ENCODE measurements around the gene GRIN2C.

Gene GRIN2C

DNA sequence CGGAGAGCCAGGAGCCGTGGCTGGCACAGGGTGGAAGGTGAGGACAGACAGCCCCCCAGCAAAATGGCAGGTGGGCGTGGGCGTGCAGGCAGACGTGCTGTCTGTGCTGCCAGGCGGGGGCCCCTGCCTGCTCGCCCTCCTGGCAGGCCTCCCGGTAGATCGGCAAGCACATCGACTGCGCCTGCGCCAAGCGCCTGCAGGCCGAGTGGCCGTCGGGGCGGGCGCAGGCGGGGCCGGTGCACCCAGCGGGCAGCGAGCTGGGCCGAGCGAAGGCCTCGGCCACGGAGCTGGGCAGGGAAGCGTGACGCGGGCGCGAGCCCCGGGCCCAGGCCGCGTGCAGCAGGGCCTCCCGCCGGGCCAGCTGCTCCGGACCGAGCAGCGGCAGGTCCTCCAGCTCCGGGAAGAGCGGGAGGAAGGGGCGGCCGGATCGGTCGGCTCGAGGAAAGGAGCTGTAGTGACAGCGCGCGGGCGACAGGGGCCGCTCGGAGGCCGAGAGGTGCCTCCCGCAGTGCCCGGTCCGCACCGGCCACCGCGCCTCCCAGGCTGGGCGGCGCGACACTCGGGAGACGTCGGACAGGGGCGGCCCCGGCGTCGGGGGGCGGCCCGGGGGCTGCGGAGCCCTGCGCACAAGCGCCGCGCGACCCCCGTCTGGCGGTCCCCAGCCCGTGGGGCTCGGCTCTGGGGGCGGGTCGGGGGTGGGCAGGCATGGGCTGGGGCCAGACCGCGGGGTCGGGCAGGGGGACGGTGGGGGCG lies 16.9 kb downstream of the GRIN2C start:
- peak; percentile 81 for DNase-seq

DNA sequence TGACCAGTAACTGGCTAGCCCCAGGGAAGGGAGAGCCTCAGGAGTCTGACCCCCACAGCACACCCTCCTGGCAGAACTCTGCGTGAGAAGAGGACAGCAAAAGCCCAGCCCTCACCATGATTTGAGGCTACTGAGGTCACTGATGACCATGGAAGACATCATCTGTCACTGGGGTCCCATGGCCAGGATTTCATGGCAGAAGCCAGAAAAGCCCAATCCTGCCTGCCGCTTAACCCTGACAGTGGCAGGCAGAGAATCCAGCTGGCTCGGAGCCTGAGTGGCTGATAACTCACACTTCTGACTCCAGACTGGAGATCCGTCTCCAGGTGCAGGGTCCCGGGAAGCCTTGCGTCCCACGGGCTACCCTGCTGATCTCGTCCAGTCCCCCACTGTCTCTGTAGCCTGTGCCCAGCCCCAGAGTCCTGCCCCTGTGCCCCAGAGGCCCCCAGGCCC lies 17.5 kb downstream of the GRIN2C start:
- DNase-seq = peak; percentile 25

DNA sequence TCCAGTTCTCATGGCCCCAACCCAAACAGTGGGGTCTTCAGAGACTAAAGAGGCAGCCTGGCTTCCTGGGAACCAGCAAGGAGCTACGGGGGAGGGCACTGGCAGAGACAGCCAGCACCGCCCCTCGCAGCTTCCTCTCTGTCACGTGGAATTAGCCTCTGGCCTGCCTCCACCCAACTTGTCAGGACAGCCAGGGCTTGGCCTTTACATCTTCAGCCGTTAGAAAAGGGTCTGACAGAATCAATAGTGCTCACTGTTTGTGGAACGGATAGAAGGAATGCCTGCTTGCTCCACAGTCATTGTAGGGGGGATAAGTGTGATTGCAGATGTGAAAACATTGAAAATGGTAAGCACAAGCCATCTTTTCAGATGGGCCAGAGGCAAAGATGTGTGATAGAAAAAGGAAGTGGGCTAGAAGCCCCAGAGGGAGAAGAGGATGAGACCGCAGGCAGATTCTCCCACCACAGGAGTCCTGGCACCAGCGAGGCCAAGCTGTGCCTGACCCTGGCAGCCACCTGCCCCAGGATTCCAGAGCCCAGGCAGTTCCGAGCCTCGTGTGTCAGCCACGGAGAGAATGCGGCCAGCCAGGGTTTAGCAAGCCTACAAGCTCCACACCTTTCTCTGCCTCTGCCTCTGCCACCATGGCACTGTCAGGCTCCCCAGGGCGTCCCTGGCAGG lies 18.6 kb downstream of the GRIN2C start:
- DNase-seq = no peak

DNA sequence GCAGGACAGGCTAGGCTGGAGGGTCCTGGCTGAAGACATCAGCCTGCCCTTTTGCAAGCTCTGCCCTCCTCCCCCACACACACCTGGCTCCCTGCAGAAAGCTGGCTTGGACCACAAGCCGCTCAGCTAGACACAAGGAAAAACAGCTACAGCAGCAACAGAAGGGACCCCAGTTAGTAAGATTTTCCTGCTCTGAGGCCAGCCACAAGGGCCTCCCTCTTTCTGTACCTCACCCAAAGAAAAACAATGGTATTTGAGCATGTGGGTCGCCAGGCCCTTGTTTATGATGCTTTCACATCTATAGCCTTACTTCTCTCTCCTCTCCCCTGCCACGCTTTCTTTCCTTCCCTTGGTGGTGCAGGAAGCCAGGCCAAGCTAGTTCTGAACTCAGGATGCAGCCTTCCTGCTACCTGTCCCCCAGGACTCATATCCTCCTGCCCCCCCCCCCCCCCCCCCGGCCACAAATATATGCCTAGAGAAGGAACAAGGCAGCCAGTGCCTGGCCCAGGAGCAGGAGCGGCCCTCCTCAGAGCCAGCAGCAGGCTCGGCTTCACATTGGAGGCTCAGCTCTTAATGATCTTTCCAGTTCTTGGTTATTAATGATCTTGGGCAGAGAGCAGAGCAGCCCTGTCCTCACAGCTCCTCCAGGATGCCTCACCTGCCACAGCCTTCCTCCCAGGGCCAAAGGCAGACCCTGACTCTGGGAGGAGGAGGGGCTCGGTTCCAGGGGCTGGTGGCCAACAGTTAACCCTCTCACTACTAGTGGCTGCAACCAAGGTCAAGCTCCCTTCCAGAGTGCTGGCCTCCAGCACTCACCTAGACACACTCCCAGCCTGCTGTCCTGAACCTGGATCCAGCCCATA lies 19.5 kb downstream of the GRIN2C start:
- no peak for DNase-seq

DNA sequence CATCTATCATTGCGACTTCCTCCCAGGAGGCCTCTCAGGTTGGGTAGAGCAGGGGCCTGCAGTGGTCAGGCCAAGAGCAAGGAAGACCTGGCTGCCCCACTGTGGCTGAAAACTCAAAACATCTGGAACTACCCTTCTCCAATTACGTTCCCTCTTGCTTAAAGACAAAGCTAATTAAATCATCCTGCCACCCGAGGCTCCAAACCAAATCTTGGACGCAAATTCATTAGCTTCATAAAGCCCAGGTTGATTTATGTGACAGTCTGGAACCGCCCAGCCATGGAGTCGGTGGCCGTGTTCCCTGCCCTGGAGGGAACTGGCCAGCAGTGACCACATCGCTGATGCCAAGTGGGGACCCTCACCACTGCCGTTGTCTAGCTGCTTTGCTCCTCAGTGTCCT lies 21.4 kb downstream of the GRIN2C start:
- DNase-seq = no peak

DNA sequence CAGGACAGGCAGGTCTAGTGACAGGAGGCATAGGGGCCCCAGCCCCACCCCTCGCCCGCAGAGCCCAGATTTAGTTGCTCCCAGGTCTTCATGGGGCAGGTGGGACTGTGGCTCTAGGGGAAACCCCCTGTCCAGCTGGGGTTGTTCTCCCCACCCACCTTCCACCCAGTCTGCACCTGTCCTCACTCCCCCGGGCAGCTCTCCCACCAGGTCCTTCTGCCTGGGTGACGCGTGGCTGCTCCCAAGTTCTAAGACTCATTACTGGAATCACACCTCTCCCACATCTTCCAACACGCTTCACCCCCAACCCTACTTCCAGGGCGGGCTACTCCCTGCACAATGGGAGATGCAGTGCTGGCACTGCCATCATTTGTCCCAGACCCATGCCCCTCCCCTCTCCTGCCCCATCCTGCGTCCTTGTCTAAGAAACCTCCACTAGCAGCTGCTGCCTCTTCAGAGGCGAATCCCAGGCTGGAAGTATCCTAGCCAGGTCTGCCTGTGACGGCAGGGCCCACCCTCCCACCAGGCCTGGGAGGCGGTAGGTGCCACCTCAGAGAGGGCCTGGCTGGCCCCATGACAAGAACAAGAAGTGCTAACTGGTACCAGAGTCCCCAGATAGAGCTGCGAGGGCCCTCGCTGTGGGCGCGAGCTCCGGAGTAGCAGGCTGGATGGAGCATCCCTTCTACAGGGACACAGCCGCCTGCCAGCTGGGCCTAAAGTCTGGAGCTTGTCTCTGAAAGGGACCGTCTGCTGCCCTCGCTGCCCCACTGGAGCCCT lies 22.8 kb downstream of the GRIN2C start:
- DNase-seq = no peak

DNA sequence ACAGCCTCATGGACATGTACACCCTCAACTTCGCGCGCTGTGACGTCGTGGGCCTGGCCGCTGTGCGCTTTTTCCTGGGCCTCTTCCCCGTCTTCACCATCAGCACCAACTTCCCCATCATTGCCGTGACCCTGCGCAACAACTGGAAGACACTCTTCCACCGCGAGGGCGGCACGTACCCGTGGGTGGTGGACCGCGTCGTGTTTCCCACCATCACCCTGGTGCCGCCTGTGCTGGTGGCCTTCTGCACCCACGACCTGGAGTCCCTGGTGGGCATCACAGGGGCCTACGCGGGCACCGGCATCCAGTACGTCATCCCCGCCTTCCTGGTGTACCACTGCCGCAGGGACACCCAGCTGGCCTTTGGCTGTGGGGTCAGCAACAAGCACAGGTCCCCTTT lies 23.5 kb downstream of the GRIN2C start:
- DNase-seq = no peak

DNA sequence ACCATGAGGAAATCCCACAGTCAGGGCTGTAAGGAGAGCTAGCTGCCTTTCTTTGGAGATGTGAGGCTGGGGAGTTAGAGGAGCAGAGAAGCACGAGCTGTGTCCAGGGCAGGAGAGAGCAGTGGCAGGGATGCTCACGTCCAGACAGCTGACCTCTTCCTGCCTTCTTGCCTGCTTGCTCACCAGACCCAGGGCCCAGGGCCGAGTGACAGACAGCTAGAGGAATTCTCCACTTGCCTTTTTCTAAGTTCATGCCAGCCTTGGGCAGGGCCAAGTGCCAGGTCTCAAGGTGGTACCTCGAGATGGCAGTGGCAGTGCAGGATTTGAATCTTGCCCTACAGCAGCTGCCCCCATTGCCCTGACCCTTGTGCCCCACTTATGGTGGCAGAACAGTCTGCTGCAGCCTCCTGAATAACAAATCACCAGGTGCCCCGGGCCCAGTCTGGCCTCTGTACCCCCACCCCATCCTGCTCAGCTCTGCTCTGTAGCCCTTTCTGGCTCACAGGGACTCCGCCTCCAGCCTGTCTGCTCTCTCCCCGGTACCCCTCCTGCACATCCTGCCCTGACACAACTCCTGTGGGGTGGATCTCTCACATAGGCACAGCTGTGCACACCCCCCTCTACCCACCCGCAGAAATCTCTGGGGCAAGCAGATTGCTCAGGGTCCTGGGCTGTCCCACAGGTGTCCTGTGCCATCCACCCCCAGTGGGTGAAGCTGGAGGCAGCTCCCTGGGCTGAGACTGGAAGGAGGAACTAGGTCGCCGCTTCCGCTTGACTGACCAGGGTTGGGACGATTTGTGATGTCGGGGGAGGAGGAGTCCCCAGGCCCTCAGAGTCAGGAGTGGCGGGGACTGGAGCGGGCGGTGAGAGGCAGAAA lies 25.9 kb downstream of the GRIN2C start:
- no peak for DNase-seq

DNA sequence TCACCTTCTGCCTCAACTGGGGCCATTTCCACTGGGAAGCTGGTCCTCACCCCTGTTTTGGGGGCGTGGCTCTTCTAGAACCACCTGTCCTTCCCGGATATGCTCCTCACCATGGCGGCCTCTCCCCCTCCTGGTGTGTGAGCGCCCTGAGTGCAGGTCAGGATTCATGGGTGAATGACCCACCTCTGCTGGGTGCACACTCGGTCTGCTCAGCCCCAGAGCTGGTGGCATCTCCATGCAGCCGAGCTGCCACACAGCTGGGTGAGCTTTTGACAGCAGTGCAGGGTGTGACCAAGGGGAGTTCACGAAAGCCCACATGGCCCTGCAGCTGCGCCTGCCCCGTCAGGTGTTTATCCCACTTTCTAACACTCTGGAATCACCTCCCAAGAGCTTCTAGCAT lies 27.3 kb downstream of the GRIN2C start:
- no peak for DNase-seq

DNA sequence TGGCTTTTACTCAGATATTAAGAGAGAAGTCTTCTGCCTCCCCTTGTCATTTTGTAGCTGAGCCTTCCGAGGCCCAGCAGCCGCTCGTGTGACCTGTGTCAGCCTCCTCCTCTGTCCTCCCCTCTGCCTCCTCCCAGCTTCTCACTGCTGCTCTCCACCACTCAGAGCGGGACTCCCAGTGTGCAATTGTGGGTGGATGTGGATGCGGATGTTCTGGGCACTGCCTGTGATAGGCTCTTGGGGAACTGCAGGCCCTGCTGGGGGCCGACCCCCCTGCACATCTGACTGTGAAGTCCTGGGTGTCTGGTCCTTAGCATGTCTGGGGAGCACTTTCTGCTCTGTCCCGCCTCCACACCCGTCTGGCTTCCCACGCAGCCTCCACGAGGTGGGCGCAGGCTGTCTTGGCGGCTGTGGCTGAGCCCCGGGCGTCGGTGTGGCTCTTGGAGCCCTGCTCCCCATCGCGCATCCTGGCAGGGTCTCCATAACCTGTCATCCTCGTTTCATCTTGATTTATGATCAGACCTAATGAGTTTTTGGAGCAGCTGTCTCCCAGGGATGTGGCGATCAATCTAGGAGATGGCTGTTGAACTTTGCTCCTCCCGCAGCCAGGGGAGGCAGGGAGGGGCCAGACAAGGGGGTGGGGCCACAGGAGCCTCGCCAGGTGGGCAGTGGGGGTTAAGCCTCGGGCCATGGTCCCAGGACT lies 28.1 kb downstream of the GRIN2C start:
- no peak for DNase-seq

DNA sequence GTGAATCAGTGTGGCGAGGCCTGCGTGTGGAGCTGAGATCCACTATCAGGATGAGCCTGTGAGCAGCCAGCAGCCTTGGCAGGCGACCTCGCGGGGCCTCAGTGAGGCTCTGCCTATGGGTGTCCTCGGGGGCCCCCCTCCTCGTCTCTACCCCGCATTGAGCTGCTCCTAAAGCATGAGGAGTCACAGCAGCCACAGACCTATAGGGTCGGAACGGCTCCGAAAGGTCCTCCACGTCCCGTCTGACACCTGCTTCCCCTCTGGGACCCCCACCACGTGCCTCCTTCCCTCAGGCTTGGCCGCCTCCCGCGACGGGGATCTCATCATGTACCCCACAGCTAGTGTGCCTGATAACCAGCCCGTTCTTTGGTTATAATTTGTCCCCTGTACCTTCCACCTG lies 28.8 kb downstream of the GRIN2C start:
- DNase-seq = no peak

DNA sequence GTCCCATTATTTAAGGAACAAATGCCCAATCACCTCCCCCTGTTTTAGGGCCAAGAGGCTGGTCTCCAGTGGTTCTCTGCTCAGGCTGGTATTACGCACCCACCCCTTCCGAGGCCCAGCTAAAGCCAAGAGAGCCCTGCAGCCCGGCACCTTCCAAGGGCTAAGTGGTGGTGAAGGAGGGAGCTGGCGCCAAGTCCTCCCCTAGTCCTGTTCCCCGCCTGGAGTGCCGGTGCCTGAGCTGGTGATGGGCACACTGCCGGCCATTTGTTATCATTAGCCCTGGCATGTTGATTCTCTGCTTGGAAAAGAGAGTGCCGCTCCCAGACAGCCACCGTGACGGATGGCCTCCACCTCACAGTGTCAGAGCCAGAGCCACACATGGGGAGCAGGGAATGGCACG lies 31.9 kb downstream of the GRIN2C start:
- DNase-seq = no peak

DNA sequence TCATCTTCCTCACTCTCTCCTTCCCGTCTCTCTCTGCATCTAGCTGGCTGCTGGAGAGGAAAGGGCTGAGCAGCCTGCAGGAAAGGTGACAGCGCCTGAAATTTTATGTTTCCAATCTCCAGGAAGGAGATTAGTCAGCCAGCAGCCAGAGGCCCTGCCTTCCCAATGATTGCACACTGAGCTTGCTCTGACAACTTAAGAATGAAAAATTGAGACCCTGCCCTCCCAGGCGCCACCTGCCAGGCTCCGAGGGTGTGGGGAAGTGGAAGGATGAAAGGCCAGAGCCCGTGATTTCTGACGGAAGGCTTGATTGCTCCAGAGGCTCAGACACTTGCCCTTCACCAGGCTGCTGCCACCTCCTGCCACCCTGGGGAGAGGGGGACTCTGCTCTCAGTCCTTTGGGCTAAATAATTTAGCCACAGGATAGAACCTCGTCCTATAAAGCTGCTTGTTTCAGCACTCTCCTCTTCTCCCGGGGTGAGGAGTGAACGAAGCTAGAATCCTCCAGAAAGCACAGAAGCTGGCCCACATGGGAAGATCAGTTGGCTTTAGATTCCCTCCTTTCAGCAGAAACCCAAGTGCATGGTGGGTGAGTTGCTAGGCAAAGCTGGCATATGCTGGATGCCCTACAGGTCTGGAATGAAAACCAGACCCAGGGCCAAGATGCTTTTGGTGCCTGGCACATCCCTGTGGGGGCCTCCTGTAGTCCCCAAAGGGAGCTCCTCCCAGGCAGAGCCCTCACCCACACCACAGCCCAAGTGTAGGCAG lies 33.5 kb downstream of the GRIN2C start:
- no peak for DNase-seq

DNA sequence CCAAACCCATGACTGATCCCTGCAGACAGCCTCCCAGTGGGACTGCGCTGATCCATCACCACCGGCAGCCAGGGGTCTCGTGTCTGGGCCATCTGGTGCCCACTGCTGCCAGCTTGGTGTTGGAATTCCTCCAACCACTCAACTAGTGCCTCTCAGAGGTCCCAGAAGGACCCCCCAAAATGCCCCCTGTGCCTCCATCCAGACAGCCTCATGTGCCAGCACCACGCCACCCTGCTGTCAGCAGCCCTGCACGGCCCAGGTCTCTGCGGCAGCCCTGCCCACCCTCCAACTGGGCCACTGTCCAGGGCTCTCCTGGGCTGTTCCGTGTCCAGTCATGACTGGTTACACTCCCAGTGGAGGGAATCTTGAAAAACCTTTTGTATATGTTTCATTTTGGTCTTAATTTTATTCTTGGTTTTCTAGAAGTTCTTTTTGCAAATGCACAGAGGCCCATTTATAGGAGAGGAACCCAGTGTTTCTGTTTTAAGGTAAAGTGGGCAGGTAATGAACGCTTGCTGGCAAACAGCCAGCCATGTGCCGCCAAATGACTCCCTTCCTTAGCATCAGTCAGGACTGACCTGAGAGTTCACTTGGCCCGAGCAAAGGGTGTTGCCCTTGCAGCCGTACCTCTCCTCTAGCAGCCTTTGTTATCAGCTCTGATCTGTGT lies 34.6 kb downstream of the GRIN2C start:
- no peak for DNase-seq

DNA sequence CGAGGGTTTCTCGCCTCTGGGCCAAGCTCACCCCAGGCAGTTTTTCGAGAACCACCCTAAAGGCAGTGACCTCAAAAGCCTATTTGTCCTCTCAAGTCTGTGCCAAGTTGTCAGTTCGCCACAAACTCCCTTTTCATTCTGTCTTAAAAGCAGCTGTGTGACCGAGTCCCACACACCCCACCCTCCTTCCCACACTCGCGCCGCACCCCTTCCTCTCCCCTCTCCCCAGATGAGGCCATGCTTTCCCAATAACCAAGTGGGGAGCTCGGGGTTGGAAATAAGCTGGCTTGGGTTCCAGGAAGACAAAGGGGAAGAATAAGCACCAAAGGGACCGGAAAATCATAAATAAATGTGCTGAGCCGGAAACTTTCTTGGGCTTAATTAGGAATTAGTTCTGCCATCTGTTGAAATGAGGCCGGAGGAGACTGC lies 36.7 kb downstream of the GRIN2C start:
- DNase-seq = no peak

DNA sequence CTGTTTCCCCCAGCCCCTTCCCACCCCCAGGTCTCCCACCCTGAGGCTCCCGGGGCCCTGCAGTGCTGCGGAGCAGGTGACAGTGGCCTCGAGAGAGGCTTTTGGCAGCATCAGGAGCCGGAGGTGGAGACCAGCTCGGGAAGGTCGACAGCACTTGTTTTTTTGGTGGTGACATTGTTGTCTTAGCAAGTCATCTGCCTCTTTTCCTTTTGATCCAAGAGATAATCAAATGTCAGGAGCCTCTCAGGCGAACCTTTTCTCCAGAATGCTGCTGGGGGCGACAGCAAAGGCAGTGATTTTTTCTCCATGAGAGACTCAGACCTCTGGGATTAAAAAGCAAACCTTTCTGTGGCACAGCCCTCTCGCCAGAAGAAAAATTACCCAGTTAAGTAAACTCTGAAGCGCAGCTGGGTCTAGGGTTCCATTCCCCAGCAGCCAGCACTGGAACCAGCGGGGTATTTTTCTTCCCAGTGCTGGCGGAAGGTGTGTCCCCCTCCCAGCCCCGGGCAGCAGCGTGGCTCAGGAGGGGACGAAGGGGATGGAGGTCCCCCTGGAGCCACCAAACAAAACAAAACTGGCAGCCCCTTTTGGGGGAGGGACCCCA lies 37.2 kb downstream of the GRIN2C start:
- no peak for DNase-seq

DNA sequence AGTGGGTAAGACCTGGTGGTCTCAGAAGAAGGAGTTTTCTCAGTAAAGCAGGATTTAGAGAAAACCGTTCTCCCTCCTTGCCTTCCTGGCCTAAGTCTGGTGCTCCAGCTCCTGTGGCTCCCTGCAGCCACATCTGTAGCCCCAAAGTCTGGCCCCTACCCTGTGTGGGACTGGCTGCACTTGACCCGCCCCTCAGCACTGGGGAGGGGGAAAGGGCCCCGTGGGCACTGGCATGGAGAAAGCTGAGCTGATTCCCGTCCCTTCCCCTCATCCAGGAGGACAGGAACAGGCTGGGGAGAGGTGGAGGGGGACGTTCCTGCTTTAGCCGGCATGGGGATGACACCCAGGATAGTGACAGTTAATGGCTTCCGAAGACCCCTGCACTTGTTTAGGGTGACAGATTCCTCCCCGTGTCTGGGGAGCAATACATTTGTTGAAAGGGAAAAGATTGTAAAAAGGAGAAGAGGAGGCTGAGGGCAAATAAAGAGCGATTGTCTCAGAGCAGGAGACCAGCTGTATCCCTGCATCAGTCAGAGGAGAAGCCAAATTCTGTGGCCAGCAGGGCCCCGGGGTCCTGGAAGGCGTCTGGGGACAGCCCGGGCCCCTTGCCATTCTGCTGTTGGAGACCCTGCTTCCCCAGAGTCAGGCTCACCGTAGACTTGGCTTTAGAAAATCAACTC lies 37.9 kb downstream of the GRIN2C start:
- no peak for DNase-seq

DNA sequence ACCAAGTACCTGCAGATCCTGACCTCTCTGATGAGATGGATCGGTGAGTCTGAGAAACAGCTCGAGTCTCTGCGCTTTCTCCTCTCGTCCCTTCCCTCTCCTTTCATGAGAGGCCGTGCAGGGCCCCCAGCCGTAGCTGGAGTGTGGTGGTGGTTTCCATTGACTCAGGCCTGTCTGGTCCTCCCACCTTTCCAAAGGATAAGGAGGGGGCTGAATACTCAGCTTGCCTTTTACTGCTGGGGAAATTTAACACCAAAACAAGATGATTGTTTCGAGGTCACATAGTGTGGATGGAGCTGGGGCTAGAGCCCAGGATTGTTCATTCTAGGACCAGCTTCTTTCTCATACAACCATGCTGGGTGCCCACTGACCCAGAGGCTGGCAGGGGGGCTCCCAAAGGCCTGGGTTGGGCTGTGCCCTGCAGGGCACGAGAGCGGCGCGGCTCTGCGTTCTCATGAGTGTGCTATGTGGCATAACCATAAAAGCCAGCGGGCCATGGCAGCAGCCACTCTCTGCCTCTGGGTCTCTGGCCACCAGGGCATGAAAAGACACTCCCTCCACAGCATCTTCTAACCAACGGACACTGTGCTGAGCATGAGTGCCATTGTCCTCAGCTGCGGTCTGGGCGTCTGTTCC lies 39.8 kb downstream of the GRIN2C start:
- DNase-seq = no peak

Measured in NCI-H146 (cell line).